BJ (cell line): ENCODE results near the gene C1QTNF6. TPM values are rescaled to one million over a fixed set of nuclear protein-coding genes. Genes with fewer than 3 reads are reported as not detected.

ENCODE experiments used
- CTCF ChIA-PET: fragments of 350-600 bp; formaldehyde crosslinking; extraction: SDS; loops from one replicate; lab custom pipeline; 2021; ENCODE audit warnings: antibody characterized with exemption, inconsistent platforms; lab: Yijun Ruan, JAX
- POLR2A ChIA-PET: fragments of 300-600 bp; sonication (Branson Sonifier 250); formaldehyde crosslinking; extraction: SDS; loops from one replicate; lab custom pipeline; 2021; ENCODE audit warnings: antibody characterized with exemption; lab: Charles Lee
- DNase-seq: peaks from one replicate; pipeline ENCODE4 v3.0.0-alpha.2; 2011; ENCODE audit warnings: low read depth
- H3K27me3 ChIP-seq: 2 replicates; pipeline ENCODE4 v1.6.0; 2011; ENCODE audit warnings: low read length; ENCODE audit not compliant: control insufficient read depth, insufficient read depth
- H3K36me3 ChIP-seq: 2 replicates; pipeline ENCODE4 v1.5.1; 2011; ENCODE audit warnings: low read length; ENCODE audit not compliant: control insufficient read depth, insufficient read depth
- H3K4me3 ChIP-seq: 2 replicates; pipeline ENCODE4 v1.5.1; 2011; ENCODE audit warnings: low read depth, mild to moderate bottlenecking, control low read depth, low read length
- polyA plus RNA-seq: library from polyadenylated mRNA; depleted of rRNA; stranded (reverse); fragments of >200 nt; gene quantifications from 2 replicates; pipeline ENCODE4 v1.2.3, GENCODE V29; 2011
- TF ChIP-seq, protein P1 (sequence below): IDR thresholded peaks from 2 replicates; pipeline ENCODE4 v1.5.1; 2011; ENCODE audit warnings: low read depth, mild to moderate bottlenecking, control low read depth, inconsistent platforms, low read length, moderate library complexity; ENCODE audit not compliant: insufficient read depth

The C1QTNF6 gene
- polyA plus RNA-seq, 1 experiment: 19.3 TPM

GRCh38 chr22:37182101-37182948 is 5.7 kb downstream of the C1QTNF6 start:
- no peak for DNase-seq
- no peaks in the 10 kb centered on the region for H3K27me3 ChIP-seq
- peaks cover 6% of the 10 kb centered on the region for H3K36me3 ChIP-seq
- H3K4me3 ChIP-seq: no peak overlapping the region
- ChIA-PET CTCF (no interaction called here), POLR2A (no interaction called here)
- TF ChIP-seq, protein P1, sequence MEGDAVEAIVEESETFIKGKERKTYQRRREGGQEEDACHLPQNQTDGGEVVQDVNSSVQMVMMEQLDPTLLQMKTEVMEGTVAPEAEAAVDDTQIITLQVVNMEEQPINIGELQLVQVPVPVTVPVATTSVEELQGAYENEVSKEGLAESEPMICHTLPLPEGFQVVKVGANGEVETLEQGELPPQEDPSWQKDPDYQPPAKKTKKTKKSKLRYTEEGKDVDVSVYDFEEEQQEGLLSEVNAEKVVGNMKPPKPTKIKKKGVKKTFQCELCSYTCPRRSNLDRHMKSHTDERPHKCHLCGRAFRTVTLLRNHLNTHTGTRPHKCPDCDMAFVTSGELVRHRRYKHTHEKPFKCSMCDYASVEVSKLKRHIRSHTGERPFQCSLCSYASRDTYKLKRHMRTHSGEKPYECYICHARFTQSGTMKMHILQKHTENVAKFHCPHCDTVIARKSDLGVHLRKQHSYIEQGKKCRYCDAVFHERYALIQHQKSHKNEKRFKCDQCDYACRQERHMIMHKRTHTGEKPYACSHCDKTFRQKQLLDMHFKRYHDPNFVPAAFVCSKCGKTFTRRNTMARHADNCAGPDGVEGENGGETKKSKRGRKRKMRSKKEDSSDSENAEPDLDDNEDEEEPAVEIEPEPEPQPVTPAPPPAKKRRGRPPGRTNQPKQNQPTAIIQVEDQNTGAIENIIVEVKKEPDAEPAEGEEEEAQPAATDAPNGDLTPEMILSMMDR: no peak

DNA sequence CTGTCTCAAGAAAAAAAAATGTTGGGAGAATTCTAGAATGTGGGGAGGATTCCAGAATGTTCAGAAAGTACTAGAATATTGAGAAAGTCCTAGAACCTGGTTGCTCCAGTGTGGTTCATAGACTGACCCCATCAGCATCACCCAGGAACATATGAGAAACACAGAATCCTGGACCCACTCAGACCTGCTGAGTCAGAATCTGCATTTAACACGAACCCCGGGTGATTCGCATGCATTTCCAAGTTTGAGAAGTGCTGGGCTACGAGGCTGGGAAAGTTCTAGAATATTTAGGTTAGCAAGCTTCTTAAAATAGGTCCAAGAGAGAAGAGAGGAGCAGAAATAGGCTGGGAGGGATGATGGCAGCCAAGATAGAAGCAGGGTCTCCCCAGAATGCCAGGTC is 6.4 kb downstream of the C1QTNF6 start:
- TF ChIP-seq, protein P1: no peak
- Histone ChIP-seq H3K27me3 (no peaks in the 10 kb centered on the region), H3K4me3 (no peak overlapping the region), H3K36me3 (peaks cover 6% of the 10 kb centered on the region)
- DNase-seq: no peak
- POLR2A ChIA-PET: no interaction called here
- CTCF ChIA-PET: no interaction called here

GRCh38 chr22:37180531-37181231 is 7.4 kb downstream of the C1QTNF6 start:
- H3K27me3 ChIP-seq: no peaks in the 10 kb centered on the region
- ChIA-PET CTCF (interaction anchor here (0.6 to 1.1 kb wide), 2 partner anchors 19 to 55 kb away, joined by 3 to 5 read pairs; no protein-coding TSS in a partner anchor), POLR2A (no interaction called here)
- peaks cover 6% of the 10 kb centered on the region for H3K36me3 ChIP-seq
- no peak overlapping the region for H3K4me3 ChIP-seq
- no peak for DNase-seq
- TF ChIP-seq, protein P1: no peak

DNA sequence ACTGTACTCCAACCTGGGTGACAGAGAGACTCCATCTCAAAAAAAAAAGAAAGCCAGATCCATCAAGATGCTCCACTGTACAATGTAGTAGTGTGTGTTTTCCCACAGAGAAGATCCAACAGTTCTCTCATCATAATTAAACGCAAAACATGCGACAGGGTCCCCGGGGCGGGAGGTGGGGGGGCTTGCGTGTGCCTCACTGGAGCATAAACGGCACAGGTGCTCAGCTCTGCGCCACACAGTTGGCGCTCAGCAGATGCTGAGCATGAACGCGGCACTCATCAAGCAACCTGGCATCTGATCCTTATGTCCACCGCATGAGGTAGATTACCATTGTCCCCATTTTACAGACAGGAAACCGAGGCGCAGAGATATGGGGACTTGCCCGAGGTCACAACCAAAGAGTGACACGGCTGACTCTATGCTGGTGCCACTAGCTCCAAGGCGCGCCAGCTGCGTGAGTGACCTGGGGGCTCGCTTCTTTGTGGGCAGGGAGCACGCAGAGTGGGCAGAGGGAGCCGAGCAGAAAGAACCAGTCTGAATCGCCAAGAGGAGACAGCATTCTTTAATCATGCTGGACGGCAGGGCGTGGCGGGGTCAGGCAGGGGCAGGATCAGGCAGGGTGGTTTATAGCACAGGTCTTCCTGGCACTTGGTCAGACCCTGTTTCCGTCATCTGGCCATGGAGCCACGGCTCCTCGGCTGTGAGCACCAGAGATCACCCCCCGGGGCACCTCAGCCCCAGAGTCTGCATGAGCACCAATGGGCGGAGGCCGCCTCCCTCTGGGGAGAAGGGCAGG is 8.2 kb downstream of the C1QTNF6 start:
- no peak for DNase-seq
- H3K27me3 ChIP-seq: no peaks in the 10 kb centered on the region
- peaks cover 6% of the 10 kb centered on the region for H3K36me3 ChIP-seq
- H3K4me3 ChIP-seq: no peak overlapping the region
- POLR2A ChIA-PET: interaction anchor here (0.7 kb wide), 1 partner anchor 16 kb away, joined by 5 read pairs; no protein-coding TSS in a partner anchor
- TF ChIP-seq, protein P1: no peak
- CTCF ChIA-PET: interaction anchor here (0.6 to 1.3 kb wide), 3 partner anchors 14 to 56 kb away, joined by 3 to 5 read pairs (median 4); no protein-coding TSS in a partner anchor
